HG02973 (cell line): ENCODE data around the gene SBNO2.

ENCODE experiments used
- ATAC-seq: cut with Tn5 transposase; IDR thresholded peaks from one replicate; pipeline ENCODE4 v1.9.1; 2021; ENCODE audit warnings: moderate library complexity; ENCODE audit not compliant: unreplicated experiment

The SBNO2 gene

GRCh38 chr19:1063030-1063908 is 110.8 kb downstream of the SBNO2 start:
- ATAC-seq, result no peak

- ATAC-seq, result no peak
Measured at GRCh38 chr19:1062387-1063029, 111.6 kb downstream of the SBNO2 start.

GRCh38 chr19:1061987-1062386 is 112.1 kb downstream of the SBNO2 start:
- ATAC-seq, result no peak

- ATAC-seq, result no peak
Measured at GRCh38 chr19:1060689-1061088, 113.4 kb downstream of the SBNO2 start.

- no peak for ATAC-seq
Measured at GRCh38 chr19:1058112-1058511, 116.0 kb downstream of the SBNO2 start.
